GM21723 (cell line): ENCODE data around the gene HSPG2.

ENCODE experiments used
- ATAC-seq: cut with Tn5 transposase; IDR thresholded peaks from one replicate; pipeline ENCODE4 v1.9.1; 2021; ENCODE audit warnings: mild to moderate bottlenecking, moderate library complexity; ENCODE audit not compliant: unreplicated experiment

HSPG2 gene

GRCh38 chr1:21884456-21885235 lies 52.5 kb downstream of the HSPG2 start:
- no peak for ATAC-seq

DNA sequence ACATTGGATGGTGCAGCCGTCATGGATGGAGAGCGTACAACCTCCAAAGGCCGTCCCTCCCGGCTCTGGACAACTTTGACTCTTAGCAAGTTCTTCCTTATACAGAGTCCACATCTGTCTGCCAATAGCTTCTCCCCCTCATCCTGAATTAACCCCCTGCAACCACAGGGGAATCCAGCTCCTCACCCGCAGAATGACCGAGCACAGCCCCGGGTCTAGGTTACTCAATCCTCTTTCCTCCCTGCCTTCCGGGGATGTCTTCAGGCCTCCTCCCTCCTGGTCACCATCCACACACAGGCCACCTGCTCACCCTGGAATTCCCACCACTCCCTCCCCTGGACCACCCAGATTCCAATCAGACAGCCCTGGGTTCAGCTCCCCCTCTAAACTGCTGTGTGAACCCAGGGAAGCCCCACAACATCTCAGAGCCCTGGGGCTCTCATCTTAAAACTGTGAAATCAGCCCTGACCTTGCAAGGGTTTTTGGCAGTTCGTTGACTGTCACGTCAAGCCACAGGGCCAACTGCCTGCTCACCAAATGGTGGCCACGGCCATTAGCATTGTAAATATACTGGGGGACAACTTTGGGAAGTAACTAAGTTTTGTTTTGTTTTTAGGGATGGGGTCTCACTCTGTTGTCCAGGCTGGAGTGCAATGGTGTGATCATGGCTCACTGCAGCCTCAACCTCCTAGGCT lies 54.2 kb downstream of the HSPG2 start:
- ATAC-seq = no peak

GRCh38 chr1:21881250-21881649 lies 55.9 kb downstream of the HSPG2 start:
- ATAC-seq = no peak

DNA sequence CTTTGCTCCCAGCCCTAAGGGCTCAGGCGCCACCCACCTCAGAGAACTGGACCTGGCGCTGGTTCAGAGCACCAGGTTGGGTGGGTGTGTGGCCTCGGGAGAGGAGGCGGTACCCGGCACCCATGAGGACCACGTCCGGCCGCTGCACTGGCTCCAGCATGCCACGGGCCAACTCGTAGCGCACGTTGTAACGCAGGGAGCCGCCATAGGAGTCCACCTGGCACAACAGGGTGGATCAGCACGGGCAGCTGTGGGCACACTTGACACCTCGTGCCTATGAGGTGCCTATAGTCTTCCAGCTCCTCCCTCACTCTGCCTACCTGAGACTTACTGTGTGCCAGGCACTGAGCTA lies 56.5 kb downstream of the HSPG2 start:
- ATAC-seq = no peak

GRCh38 chr1:21879928-21880618 lies 57.0 kb downstream of the HSPG2 start:
- ATAC-seq = no peak

- no peak for ATAC-seq
These were observed 58.2 kb downstream of the HSPG2 start for GRCh38 chr1:21878840-21879478.

DNA sequence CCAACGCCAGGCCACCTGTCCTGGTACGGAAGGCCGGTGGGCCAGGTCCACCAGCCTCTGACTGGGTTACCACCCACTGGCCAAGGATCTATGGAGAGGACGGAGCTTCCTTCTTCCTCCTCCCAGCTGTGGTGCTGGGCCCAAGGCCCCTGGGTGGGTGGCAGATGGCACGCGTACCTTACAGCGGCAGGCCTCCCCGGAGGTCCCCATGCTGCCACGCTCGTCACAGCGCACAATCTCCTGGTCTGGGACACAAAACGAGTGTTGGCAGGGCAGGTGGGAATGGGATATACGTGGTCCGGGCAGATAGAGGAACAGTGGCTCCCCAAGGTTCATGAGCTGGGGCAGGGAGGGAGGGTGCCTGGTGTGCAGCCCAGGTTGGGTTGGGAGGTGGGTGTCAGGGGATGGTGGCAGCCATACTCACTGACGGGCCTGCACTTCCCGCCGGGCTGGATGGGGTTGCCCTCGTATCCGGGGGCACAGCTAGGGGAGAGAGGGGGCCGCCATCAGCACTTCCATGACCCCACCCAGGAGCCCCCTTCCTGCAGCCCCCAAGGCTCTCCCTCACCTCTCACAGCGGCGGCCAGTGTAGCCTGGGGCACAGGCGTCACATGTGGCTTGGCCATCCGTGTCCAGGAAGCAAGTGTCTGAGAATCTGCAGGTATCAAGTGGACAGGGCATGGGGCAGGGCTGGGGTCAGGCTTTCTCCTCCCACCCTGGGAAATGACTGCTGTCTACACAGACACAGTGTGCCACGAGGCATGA lies 58.9 kb downstream of the HSPG2 start:
- no peak for ATAC-seq

GRCh38 chr1:21876267-21876666 lies 60.8 kb downstream of the HSPG2 start:
- no peak for ATAC-seq

DNA sequence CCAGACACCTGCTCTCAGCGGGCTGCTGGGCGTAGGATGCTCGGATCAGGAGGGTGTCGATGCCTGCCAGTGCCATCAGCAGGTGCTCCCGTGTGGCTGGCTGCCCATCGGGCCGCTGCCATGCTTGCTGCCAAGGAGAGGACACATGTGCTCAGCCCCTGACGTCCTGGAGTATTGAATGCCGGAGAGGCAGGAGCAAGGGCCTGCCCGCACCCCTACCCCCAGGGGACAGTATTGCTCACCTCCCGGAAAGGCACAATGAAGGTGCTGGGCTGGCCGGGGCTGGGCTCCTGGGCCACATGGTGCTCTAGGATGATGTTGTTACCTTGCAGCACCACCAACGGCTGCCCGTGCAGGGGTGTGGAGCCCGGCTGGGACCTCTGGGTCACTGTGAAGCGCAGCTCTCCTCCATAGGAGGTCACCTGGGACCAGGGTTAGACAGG lies 61.5 kb downstream of the HSPG2 start:
- no peak for ATAC-seq

DNA sequence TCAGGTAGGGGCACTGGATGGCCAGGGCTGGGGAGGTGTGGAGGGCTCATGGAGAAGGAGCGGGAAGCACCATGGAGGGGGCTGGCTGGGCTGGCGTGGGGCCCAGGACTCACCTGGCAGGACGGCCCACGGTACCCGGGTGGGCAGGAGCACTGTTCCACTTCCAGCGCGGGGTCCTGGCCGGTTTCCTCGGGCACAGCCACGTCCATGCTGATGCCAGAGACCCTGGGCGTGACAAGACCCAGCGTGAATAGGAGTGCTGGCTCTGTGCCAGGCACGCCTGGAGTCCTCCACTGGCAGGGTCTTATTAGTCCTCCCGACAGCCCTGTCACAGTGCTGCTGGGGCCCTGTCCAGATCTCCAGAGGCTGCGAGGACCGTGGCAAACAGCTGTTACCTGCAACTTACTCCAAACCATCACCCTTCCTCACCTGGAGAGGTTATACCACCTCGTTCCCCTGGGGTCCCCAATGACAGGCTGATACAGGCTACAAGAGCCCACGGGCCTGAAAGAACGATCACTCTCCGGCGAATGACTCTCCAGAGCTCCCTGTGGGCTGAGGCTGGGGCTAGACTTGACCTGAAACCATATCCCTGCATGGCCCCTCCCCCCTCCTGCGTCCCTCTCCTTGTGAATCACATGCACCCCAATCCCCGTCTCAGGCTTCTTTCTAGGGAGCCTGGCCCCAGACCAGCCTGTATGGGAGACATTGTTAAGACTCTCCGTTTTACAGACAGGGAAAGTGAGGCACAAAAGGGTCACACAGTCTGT lies 62.1 kb downstream of the HSPG2 start:
- no peak for ATAC-seq

DNA sequence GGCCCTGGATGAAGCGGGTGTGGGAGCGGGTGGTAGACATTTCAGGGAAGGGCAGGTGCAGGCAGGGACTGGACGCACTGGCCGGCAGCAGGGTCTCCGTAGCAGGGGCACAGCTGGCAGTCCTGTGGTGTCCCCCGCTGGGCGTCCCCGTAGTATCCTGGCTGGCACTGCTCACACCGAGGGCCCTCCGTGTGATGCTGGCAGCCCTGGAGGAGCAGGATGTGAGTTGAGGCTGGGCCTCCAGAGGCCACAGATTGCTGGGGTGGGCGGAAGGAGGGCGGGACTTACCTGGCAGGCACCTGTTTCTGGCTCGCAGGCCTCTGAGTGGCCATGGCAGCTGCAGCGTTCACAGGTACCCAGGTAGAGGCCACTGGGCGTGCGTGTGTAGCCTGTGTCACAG lies 62.8 kb downstream of the HSPG2 start:
- ATAC-seq = no peak

- ATAC-seq = no peak
These were observed 63.3 kb downstream of the HSPG2 start for GRCh38 chr1:21873761-21874160.

DNA sequence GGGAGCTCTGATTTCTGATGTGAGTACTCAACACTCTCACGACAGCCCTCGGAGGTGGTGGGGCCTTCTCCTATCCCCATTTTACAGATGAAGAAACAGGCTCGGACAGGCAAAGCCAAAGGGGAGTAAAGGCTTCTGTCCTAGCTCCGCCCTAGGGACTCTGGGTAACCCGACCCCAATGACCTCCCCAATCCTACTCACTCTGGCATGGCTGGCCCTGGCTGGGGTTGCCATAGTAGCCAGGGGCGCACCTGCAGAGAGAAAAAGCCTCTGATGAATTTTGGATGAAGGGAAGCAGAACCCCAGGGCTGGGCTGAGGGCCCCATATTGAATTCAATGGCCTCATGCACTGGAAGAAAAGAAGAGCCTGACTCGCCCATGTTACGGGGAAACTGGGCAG lies 63.9 kb downstream of the HSPG2 start:
- no peak for ATAC-seq

- ATAC-seq = no peak
These were observed 64.5 kb downstream of the HSPG2 start for GRCh38 chr1:21872445-21873079.

- ATAC-seq = no peak
These were observed 65.2 kb downstream of the HSPG2 start for GRCh38 chr1:21871943-21872342.

GRCh38 chr1:21870611-21871010 lies 66.5 kb downstream of the HSPG2 start:
- ATAC-seq = no peak

- ATAC-seq = no peak
These were observed 67.4 kb downstream of the HSPG2 start for GRCh38 chr1:21869620-21870121.

DNA sequence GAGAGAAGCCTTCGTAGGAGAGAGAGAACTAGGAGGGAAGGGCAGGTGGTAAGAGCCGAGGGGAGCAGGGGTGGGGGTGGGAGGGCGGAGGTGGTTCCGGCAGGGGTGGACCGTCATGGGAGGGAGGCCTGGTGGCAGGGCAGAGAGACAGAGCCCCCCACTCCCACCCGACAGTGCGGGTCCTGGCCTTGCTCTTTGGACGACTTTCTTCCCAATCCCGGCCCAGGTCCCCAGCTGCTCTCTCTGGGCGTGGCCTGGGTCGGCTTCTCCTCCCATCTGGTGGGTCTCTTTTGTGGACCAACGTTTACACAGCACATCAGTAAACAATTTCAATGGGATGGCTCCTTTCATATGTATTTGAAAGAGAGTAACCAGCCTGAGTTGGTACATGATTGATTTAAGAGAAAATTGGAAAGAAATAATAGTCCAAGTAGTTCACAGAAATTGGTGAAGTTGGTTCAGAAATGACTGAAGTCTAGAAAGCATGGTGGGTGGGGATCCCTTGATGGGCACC lies 68.1 kb downstream of the HSPG2 start:
- no peak for ATAC-seq

DNA sequence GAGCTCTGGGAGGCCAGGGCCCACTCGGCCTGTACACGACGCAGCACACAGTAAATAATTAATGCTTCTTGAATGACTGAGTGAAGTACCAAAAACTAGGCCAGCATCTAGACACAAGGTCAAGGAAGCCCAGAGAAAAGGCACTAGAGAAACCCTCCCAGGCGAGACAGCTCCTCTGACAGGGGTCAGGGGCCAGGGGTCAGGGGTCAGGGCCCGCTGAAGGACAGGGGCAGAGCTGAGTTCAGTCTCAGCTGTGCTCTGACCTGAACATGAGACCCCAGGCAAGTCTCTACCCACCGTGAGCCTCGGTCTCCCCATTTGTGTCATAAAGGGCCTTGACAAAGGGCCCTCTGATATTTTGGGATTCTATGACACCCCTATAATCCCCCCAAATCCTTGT lies 68.6 kb downstream of the HSPG2 start:
- ATAC-seq = no peak
